Measurements from ENCODE around the gene BEX2. TPM values are rescaled to one million over a fixed set of nuclear protein-coding genes. Genes with fewer than 3 reads are reported as not detected.

BEX2 gene
- total RNA-seq, 2 donors from 2014 or later = 41.2 to 79.0 TPM

- Histone ChIP-seq H3K4me1 (replicated peaks) (no peaks in the 10 kb centered on the region), H3K36me3 (no peaks in the 10 kb centered on the region), H3K27ac (no peak overlapping the region), H3K4me3 (no peak overlapping the region), H3K9me3 (no peaks in the 10 kb centered on the region), H3K27me3 (replicated peaks; ENCODE audit: insufficient read depth) (no peaks in the 10 kb centered on the region)
- intact Hi-C loops (cut with DNase I) = no loop called here
- WGBS = 2% methylated on average over 16 of the region's 23 CpGs
- TF ChIP-seq POLR2A (IDR thresholded peaks at IDR 0.05) (no peak), CTCF (IDR thresholded peaks at IDR 0.05) (no peak), POLR2AphosphoS5 (IDR thresholded peaks at IDR 0.05) (no peak)
- no peak for DNase-seq (ENCODE audit: low spot score)
Observed at GRCh38 chrX:103275947-103276567, 34.7 kb downstream of the BEX2 start.

GRCh38 chrX:103274284-103274683, 36.5 kb downstream of the BEX2 start:
- H3K4me3 ChIP-seq = no peak overlapping the region
- no peaks in the 10 kb centered on the region for H3K27me3 ChIP-seq (replicated peaks; ENCODE audit: insufficient read depth)
- H3K9me3 ChIP-seq = no peaks in the 10 kb centered on the region
- WGBS = 92% methylated on average over 4 of the region's 4 CpGs
- no peaks in the 10 kb centered on the region for H3K36me3 ChIP-seq
- intact Hi-C loops (cut with DNase I) = no loop called here
- no peak for TF ChIP-seq CTCF (IDR thresholded peaks at IDR 0.05)
- no peak for TF ChIP-seq POLR2A (IDR thresholded peaks at IDR 0.05)
- no peak for TF ChIP-seq POLR2AphosphoS5 (IDR thresholded peaks at IDR 0.05)
- no peaks in the 10 kb centered on the region for H3K4me1 ChIP-seq (replicated peaks)
- no peak for DNase-seq (ENCODE audit: low spot score)
- H3K27ac ChIP-seq = no peak overlapping the region

Small RNAs within 50 kb of the gene (small RNA-seq; reads per million reads assigned to genes)
- gene Z92846.1 = 0 reads per million in 2 donors

Other genes starting within 250 kb of the BEX2 start
- gene BEX1, start 246.8 kb downstream of the BEX2 start, total RNA-seq = 100 to 1,000 TPM in 1 of 2 donors, 10 to 100 TPM in 1; 19.8 to 295 TPM
- 100 to 1,000 TPM in 1 of 2 donors, not detected in 1; 257 TPM for gene NXF3, start 217.8 kb downstream of the BEX2 start, total RNA-seq
- 100 to 1,000 TPM in 1 of 2 donors, 10 to 100 TPM in 1; 60.6 to 116 TPM for gene BEX4, start 95.9 kb downstream of the BEX2 start, total RNA-seq
- 10 to 100 TPM; 59.4 to 90.0 TPM for gene TCEAL8, start 55.8 kb downstream of the BEX2 start, total RNA-seq
- gene TCEAL5, start 34.2 kb downstream of the BEX2 start, total RNA-seq = 10 to 100 TPM in 1 of 2 donors, not detected in 1; 48.4 TPM
- gene TCEAL7, start 19.2 kb upstream of the BEX2 start, total RNA-seq = 1 to 10 TPM; 1.4 to 6.2 TPM
- gene TCEAL9, start 45.5 kb upstream of the BEX2 start, total RNA-seq = 10 to 100 TPM; 49.8 to 88.2 TPM
- 100 to 1,000 TPM; 249 to 418 TPM for gene BEX3, start 65.5 kb upstream of the BEX2 start, total RNA-seq
- gene RAB40A, start 208.5 kb upstream of the BEX2 start, total RNA-seq = 10 to 100 TPM in 1 of 2 donors, 1 to 10 TPM in 1; 1.5 to 24.7 TPM

All from prostate gland (tissue), 2 donors.